Fibroblast of lung (primary cell): ENCODE data around the gene CTNNAL1. TPM values are rescaled to one million over a fixed set of nuclear protein-coding genes. Genes with fewer than 3 reads are reported as not detected.
"Not testable (repeated sequence)": the region's sequence is repeated elsewhere in the genome, so short reads cannot be mapped to it uniquely, and the experiment has no call there.

ENCODE experiments used
- DNase-seq, 2 donors: peaks; one replicate each; pipeline versions ENCODE4 v3.0.0 to v3.0.0-alpha.2; 2010; ENCODE audit warnings: low read depth in 2 of 2
- H2AFZ ChIP-seq: 2 replicates; pipeline ENCODE4 v1.5.1; 2012; ENCODE audit warnings: low read length, control low read depth, inconsistent platforms
- H3K27ac ChIP-seq: 2 replicates; pipeline ENCODE4 v1.5.1; 2011; ENCODE audit warnings: low read length, control low read depth; ENCODE audit not compliant: insufficient read depth
- H3K27me3 ChIP-seq: 2 replicates; pipeline ENCODE4 v1.5.1; 2011; ENCODE audit warnings: mild to moderate bottlenecking, low read length; ENCODE audit not compliant: control insufficient read depth, insufficient read depth
- H3K36me3 ChIP-seq: 2 replicates; pipeline ENCODE4 v1.5.1; 2011; ENCODE audit warnings: low read length; ENCODE audit not compliant: control insufficient read depth, insufficient read depth
- H3K4me1 ChIP-seq: 2 replicates; pipeline ENCODE4 v1.5.1; 2011; ENCODE audit warnings: low read length; ENCODE audit not compliant: control insufficient read depth, insufficient read depth; ENCODE audit errors: extremely low read depth
- H3K4me2 ChIP-seq: 2 replicates; pipeline ENCODE4 v1.5.1; 2011; ENCODE audit warnings: low read length, control low read depth; ENCODE audit not compliant: insufficient read depth; ENCODE audit errors: extremely low read depth
- H3K4me3 ChIP-seq, 4 experiments: fragments of 200-600 bp in 1 of 4; sonication (generic) in 1 of 4; replicated peaks in 1 of 4; 2 replicates each; pipeline ENCODE4 v1.5.1; 2011 to 2016; ENCODE audit warnings: low read length in 4 of 4, low read depth in 3 of 4, mild to moderate bottlenecking in 3 of 4, control low read depth in 2 of 4, inconsistent platforms in 1 of 4, mixed read lengths in 1 of 4; ENCODE audit not compliant: insufficient read depth in 1 of 4; ENCODE audit errors: control extremely low read depth in 1 of 4
- H3K79me2 ChIP-seq: 2 replicates; pipeline ENCODE4 v1.5.1; 2012; ENCODE audit warnings: mild to moderate bottlenecking, low read length, inconsistent platforms; ENCODE audit not compliant: control insufficient read depth, insufficient read depth
- H3K9ac ChIP-seq: 2 replicates; pipeline ENCODE4 v1.5.1; 2011; ENCODE audit warnings: mild to moderate bottlenecking, low read length, control low read depth; ENCODE audit not compliant: insufficient read depth
- H3K9me3 ChIP-seq: 2 replicates; pipeline ENCODE4 v1.5.1; 2012; ENCODE audit warnings: low read depth, low read length; ENCODE audit not compliant: control insufficient read depth, insufficient read depth
- H4K20me1 ChIP-seq: 2 replicates; pipeline ENCODE4 v1.5.1; 2011; ENCODE audit warnings: low read length; ENCODE audit not compliant: control insufficient read depth, insufficient read depth; ENCODE audit errors: extremely low read depth
- CTCF ChIP-seq, 2 donors: IDR thresholded peaks in 1 of 2; conservative IDR thresholded peaks in 1 of 2; 1 replicate in 1 of 2; 2 replicates in 1 of 2; pipeline ENCODE4 v1.5.1; 2011 to 2012; ENCODE audit warnings: low read length in 2 of 2, control low read depth in 1 of 2, inconsistent platforms in 1 of 2, low read depth in 1 of 2, mild to moderate bottlenecking in 1 of 2
- EZH2 ChIP-seq: IDR thresholded peaks from 2 replicates; pipeline ENCODE4 v1.5.1; 2012; ENCODE audit warnings: low read length, control low read depth, mild to moderate bottlenecking; ENCODE audit errors: missing control alignments
- polyA plus RNA-seq, 2 donors: library from polyadenylated mRNA; depleted of rRNA in 1 of 2; stranded (reverse) in 1 of 2; unstranded in 1 of 2; fragments of >200 nt; gene quantifications; 2 replicates each; pipeline ENCODE4 v1.2.1, GENCODE V29; 2011 to 2012; ENCODE audit warnings: missing spikeins in 1 of 2
- total RNA-seq: library from RNA; depleted of rRNA; stranded (reverse); fragments of >200 nt; gene quantifications from 2 replicates; pipeline ENCODE4 v1.2.1, GENCODE V29; 2014

The CTNNAL1 gene
- total and polyA plus RNA-seq, 2 donors (not counting 1 experiment from before 2014, with no cell fraction given), result 68.4 to 95.2 TPM

- no peaks in the 10 kb centered on the region for H3K27me3 ChIP-seq
- H3K79me2 ChIP-seq, result no peaks in the 10 kb centered on the region
- peaks cover 12% of the 10 kb centered on the region for H3K36me3 ChIP-seq
- no peak overlapping the region for H3K9ac ChIP-seq
- no peak for TF ChIP-seq CTCF (conservative IDR thresholded peaks at IDR 0.05 in 1 of 2, IDR thresholded peaks at IDR 0.05 in 1 of 2; ENCODE audit: low read depth in 1 of 2, low read length in 2 of 2)
- TF ChIP-seq EZH2, result no peak
- H3K27ac ChIP-seq, result no peak overlapping the region
- H3K4me3 ChIP-seq, result no peak overlapping the region
- no peak overlapping the region for H3K4me2 ChIP-seq
- H4K20me1 ChIP-seq, result no peaks in the 10 kb centered on the region
- peak; percentile 37 to 56 for DNase-seq
- no peaks in the 10 kb centered on the region for H3K9me3 ChIP-seq
- H3K4me1 ChIP-seq, result peaks cover 2% of the 10 kb centered on the region
- no peak overlapping the region for H2AFZ ChIP-seq
Measured at GRCh38 chr9:108972626-108973209, 40.6 kb downstream of the CTNNAL1 start.

- H3K4me2 ChIP-seq, result no peak overlapping the region
- H3K36me3 ChIP-seq, result peaks cover 12% of the 10 kb centered on the region
- TF ChIP-seq EZH2 (no peak), CTCF (conservative IDR thresholded peaks at IDR 0.05 in 1 of 2, IDR thresholded peaks at IDR 0.05 in 1 of 2; ENCODE audit: low read depth in 1 of 2, low read length in 2 of 2) (no peak)
Measured at GRCh38 chr9:108972186-108972585, 41.1 kb downstream of the CTNNAL1 start.

GRCh38 chr9:108971392-108971791 is 41.9 kb downstream of the CTNNAL1 start:
- not testable (repeated sequence) for H3K27me3 ChIP-seq, H3K9ac ChIP-seq, H2AFZ ChIP-seq, H3K9me3 ChIP-seq, H3K36me3 ChIP-seq, DNase-seq, H3K27ac ChIP-seq, H3K79me2 ChIP-seq, H3K4me2 ChIP-seq, H3K4me3 ChIP-seq, H3K4me1 ChIP-seq, H4K20me1 ChIP-seq

More at GRCh38 chr9:108972186-108972585, 41.1 kb downstream of the CTNNAL1 start:
- Histone ChIP-seq H3K27me3 (no peaks in the 10 kb centered on the region), H3K9me3 (no peaks in the 10 kb centered on the region), H3K9ac (no peak overlapping the region), H4K20me1 (no peaks in the 10 kb centered on the region), H2AFZ (no peak overlapping the region), H3K27ac (no peak overlapping the region), H3K4me1 (peaks cover 2% of the 10 kb centered on the region), H3K4me3 (no peak overlapping the region), H3K79me2 (no peaks in the 10 kb centered on the region)
- DNase-seq, result no peak
